GM23338 (cell line): ENCODE measurements around the gene PADI1. TPM values are rescaled to one million over a fixed set of nuclear protein-coding genes. Genes with fewer than 3 reads are reported as not detected.

ENCODE experiments used
- ATAC-seq: fragments of 200-7000 bp; cut with Tn5 transposase; 3 replicates; pipeline ENCODE4 v1.9.1; 2020
- DNase-seq: peaks from one replicate; pipeline ENCODE4 v3.0.0-alpha.2; 2015; ENCODE audit warnings: low spot score
- H2AFZ ChIP-seq: fragments of 200-600 bp; sonication (generic); 2 replicates; pipeline ENCODE4 v1.8.0; 2016; ENCODE audit warnings: antibody characterized with exemption, mild to moderate bottlenecking, moderate library complexity
- H3F3A ChIP-seq: fragments of 200-600 bp; sonication (generic); replicated peaks from 2 replicates; pipeline ENCODE4 v1.8.0; 2017; ENCODE audit warnings: antibody characterized with exemption, mixed run types, low read depth
- H3K27ac ChIP-seq: fragments of 200-600 bp; sonication (generic); 2 replicates; pipeline ENCODE4 v1.6.1; 2016; ENCODE audit warnings: low read depth
- H3K27me3 ChIP-seq: fragments of 200-600 bp; sonication (generic); 2 replicates; pipeline ENCODE4 v1.8.0; 2016; ENCODE audit warnings: mild to moderate bottlenecking, mixed run types, moderate library complexity; ENCODE audit not compliant: insufficient read depth
- H3K36me3 ChIP-seq: fragments of 200-600 bp; sonication (generic); 2 replicates; pipeline ENCODE4 v1.8.0; 2016; ENCODE audit warnings: mild to moderate bottlenecking; ENCODE audit not compliant: insufficient read depth
- H3K4me1 ChIP-seq: fragments of 200-600 bp; sonication (generic); 2 replicates; pipeline ENCODE4 v1.8.0; 2016; ENCODE audit warnings: mild to moderate bottlenecking, moderate library complexity; ENCODE audit not compliant: insufficient read depth
- H3K4me2 ChIP-seq: fragments of 200-600 bp; sonication (generic); 2 replicates; pipeline ENCODE4 v1.7.1; 2017; ENCODE audit warnings: mixed run types
- H3K4me3 ChIP-seq: fragments of 200-600 bp; sonication (generic); 2 replicates; pipeline ENCODE4 v1.6.1; 2016; ENCODE audit warnings: mixed run types
- H3K79me2 ChIP-seq: fragments of 200-600 bp; sonication (generic); replicated peaks from 2 replicates; pipeline ENCODE4 v1.8.0; 2017; ENCODE audit warnings: mild to moderate bottlenecking; ENCODE audit not compliant: insufficient read depth
- H3K9me2 ChIP-seq: fragments of 200-600 bp; sonication (generic); 2 replicates; pipeline ENCODE4 v1.8.0; 2017; ENCODE audit not compliant: insufficient read depth
- H4K20me1 ChIP-seq: fragments of 200-600 bp; sonication (generic); replicated peaks from 2 replicates; pipeline ENCODE4 v1.8.0; 2017; ENCODE audit warnings: mild to moderate bottlenecking; ENCODE audit not compliant: insufficient read depth
- H3K27ac Mint-ChIP-seq: 2 replicates; pipeline ENCODE4 v1.8.0; 2020; ENCODE audit warnings: inconsistent platforms, mild to moderate bottlenecking, moderate library complexity, mixed read lengths
- H3K27me3 Mint-ChIP-seq: 3 replicates; pipeline ENCODE4 v1.8.0; 2022; ENCODE audit warnings: low read depth, mild to moderate bottlenecking, moderate library complexity, mixed read lengths, inconsistent platforms; ENCODE audit not compliant: insufficient read depth, poor library complexity
- H3K36me3 Mint-ChIP-seq: 3 replicates; pipeline ENCODE4 v1.8.0; 2021; ENCODE audit warnings: low read depth, mild to moderate bottlenecking, inconsistent platforms, moderate library complexity, mixed read lengths
- H3K4me1 Mint-ChIP-seq: 3 replicates; pipeline ENCODE4 v1.8.0; 2020; ENCODE audit warnings: mild to moderate bottlenecking, inconsistent platforms, mixed read lengths
- H3K4me3 Mint-ChIP-seq: 3 replicates; pipeline ENCODE4 v1.8.0; 2021; ENCODE audit warnings: moderate library complexity, mild to moderate bottlenecking, inconsistent platforms, mixed read lengths
- H3K9me3 Mint-ChIP-seq: 3 replicates; pipeline ENCODE4 v1.8.0; 2020; ENCODE audit warnings: moderate library complexity, mild to moderate bottlenecking, inconsistent platforms, mixed read lengths
- CREB1 ChIP-seq: fragments of 250-450 bp; sonication (Bioruptor Pico); IDR thresholded peaks from 2 replicates; pipeline ENCODE4 v1.5.0; 2020; ENCODE audit warnings: low read depth, mild to moderate bottlenecking, moderate library complexity
- EZH2 ChIP-seq: fragments of 200-600 bp; sonication (generic); IDR thresholded peaks from one replicate; pipeline ENCODE4 v1.8.0; 2017; ENCODE audit warnings: antibody characterized with exemption, mild to moderate bottlenecking, low read depth; ENCODE audit not compliant: unreplicated experiment
- EZH2phosphoT487 ChIP-seq: fragments of 200-600 bp; sonication (generic); IDR thresholded peaks from one replicate; pipeline ENCODE4 v1.8.1; 2018; ENCODE audit warnings: antibody characterized with exemption; ENCODE audit not compliant: unreplicated experiment
- JUNB ChIP-seq: IDR thresholded peaks from one replicate; pipeline ENCODE4 v1.6.1; 2016; ENCODE audit warnings: antibody characterized with exemption; ENCODE audit not compliant: unreplicated experiment
- NANOG ChIP-seq: IDR thresholded peaks from 2 replicates; pipeline ENCODE4 v1.6.1; 2016; ENCODE audit warnings: antibody characterized with exemption, borderline replicate concordance
- ZNF331 ChIP-seq: fragments of 250-450 bp; sonication (Bioruptor Pico); IDR thresholded peaks from 2 replicates; pipeline ENCODE4 v1.5.0; 2020; ENCODE audit warnings: low read depth, mild to moderate bottlenecking, moderate library complexity
- polyA plus RNA-seq: library from polyadenylated mRNA; unstranded; fragments of >200 nt; fragmentation: Nextera tagmentation; extraction: Ambion mirVana; gene quantifications from 2 replicates; pipeline ENCODE4 v1.2.1, GENCODE V29; 2016
- total RNA-seq: library from RNA; depleted of rRNA; stranded (reverse); fragments of >200 nt; shearing (Covaris generic); gene quantifications from 2 replicates; pipeline ENCODE4 v1.2.3, GENCODE V29; 2014
- TF ChIP-seq, protein P1 (sequence below): IDR thresholded peaks from one replicate; pipeline ENCODE4 v1.6.1; 2018; ENCODE audit warnings: antibody characterized with exemption; ENCODE audit not compliant: unreplicated experiment
- TF ChIP-seq, protein P2 (sequence below), 2 experiments: fragments of 200-600 bp in 1 of 2; sonication (generic) in 1 of 2; conservative IDR thresholded peaks; 2 replicates each; pipeline versions ENCODE4 v1.5.1 to v1.6.1; 2016 to 2017; ENCODE audit warnings: antibody characterized with exemption in 2 of 2, low read depth in 2 of 2, mild to moderate bottlenecking in 2 of 2, moderate library complexity in 1 of 2

The PADI1 gene
- total and polyA plus RNA-seq, 2 experiments from 2014 or later, result 0.26 to 0.28 TPM

DNA sequence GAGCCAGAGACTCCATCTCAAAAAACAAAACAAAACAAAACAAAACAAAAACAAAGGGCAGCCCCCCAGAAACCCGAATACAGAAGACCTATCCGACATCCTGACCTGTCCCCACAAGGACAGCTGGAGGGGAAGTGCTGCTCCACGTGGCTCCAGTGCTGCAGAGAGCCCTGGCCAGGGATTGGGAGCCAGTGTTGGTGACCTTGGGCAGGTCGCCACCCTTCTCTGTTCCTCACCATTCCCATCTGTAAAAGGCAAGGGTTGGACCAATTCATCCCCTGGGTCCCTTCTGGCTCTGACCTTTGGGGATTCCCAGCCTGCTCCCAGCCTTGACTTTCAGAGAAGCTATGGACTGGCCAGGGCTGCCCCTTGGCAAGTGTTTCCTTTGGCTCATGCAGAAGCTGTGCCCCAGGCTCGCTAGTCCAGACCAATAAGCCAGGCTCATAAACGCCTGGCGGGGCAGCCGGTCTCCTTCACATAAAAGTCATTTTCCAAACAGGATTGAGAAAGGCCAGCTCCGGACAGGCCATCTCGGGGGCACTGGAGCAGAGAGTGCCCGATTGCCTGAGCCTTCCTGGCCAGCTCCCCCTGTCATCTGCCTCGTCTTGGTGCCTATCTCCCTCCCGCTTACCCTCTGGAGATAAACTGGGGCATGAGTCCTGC, 20.0 kb upstream of the PADI1 start:
- Mint-ChIP-seq H3K4me3 (no peak overlapping the region), H3K27ac (no peak overlapping the region), H3K36me3 (no peaks in the 10 kb centered on the region), H3K9me3 (peaks cover 13% of the 10 kb centered on the region), H3K27me3 (peaks cover 7% of the 10 kb centered on the region), H3K4me1 (peaks cover 6% of the 10 kb centered on the region)
- H3F3A ChIP-seq, result no peaks in the 10 kb centered on the region
- no peak overlapping the region for H3K27ac ChIP-seq
- no peak overlapping the region for H2AFZ ChIP-seq
- no peak for TF ChIP-seq JUNB
- TF ChIP-seq ZNF331, result no peak
- TF ChIP-seq, protein P1, sequence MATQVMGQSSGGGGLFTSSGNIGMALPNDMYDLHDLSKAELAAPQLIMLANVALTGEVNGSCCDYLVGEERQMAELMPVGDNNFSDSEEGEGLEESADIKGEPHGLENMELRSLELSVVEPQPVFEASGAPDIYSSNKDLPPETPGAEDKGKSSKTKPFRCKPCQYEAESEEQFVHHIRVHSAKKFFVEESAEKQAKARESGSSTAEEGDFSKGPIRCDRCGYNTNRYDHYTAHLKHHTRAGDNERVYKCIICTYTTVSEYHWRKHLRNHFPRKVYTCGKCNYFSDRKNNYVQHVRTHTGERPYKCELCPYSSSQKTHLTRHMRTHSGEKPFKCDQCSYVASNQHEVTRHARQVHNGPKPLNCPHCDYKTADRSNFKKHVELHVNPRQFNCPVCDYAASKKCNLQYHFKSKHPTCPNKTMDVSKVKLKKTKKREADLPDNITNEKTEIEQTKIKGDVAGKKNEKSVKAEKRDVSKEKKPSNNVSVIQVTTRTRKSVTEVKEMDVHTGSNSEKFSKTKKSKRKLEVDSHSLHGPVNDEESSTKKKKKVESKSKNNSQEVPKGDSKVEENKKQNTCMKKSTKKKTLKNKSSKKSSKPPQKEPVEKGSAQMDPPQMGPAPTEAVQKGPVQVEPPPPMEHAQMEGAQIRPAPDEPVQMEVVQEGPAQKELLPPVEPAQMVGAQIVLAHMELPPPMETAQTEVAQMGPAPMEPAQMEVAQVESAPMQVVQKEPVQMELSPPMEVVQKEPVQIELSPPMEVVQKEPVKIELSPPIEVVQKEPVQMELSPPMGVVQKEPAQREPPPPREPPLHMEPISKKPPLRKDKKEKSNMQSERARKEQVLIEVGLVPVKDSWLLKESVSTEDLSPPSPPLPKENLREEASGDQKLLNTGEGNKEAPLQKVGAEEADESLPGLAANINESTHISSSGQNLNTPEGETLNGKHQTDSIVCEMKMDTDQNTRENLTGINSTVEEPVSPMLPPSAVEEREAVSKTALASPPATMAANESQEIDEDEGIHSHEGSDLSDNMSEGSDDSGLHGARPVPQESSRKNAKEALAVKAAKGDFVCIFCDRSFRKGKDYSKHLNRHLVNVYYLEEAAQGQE, result no peak
- TF ChIP-seq NANOG, result no peak
- TF ChIP-seq CREB1 (CRISPR knock-in tag), result no peak
- no peak for TF ChIP-seq EZH2
- no peak for TF ChIP-seq EZH2phosphoT487
- no peak overlapping the region for H3K4me3 ChIP-seq
- no peaks in the 10 kb centered on the region for H4K20me1 ChIP-seq
- ATAC-seq (no peak), DNase-seq (no peak)
- H3K79me2 ChIP-seq, result no peaks in the 10 kb centered on the region
- no peaks in the 10 kb centered on the region for H3K36me3 ChIP-seq
- no peak overlapping the region for H3K4me2 ChIP-seq
- H3K27me3 ChIP-seq, result no peaks in the 10 kb centered on the region
- no peaks in the 10 kb centered on the region for H3K9me2 ChIP-seq
- H3K4me1 ChIP-seq, result peaks cover 5% of the 10 kb centered on the region

- no peaks in the 10 kb centered on the region for H3K36me3 ChIP-seq
- H3K27me3 Mint-ChIP-seq, result peaks cover 9% of the 10 kb centered on the region
- no peak overlapping the region for H3K4me2 ChIP-seq
- no peak overlapping the region for H3K4me3 ChIP-seq
- H3K9me3 Mint-ChIP-seq, result peaks cover 13% of the 10 kb centered on the region
- H2AFZ ChIP-seq, result no peak overlapping the region
- H3K27ac ChIP-seq, result no peak overlapping the region
- no peak overlapping the region for H3K4me3 Mint-ChIP-seq
- H3K4me1 ChIP-seq, result peaks cover 5% of the 10 kb centered on the region
- H3K27me3 ChIP-seq, result no peaks in the 10 kb centered on the region
- no peaks in the 10 kb centered on the region for H3K36me3 Mint-ChIP-seq
- peaks cover 9% of the 10 kb centered on the region for H3K4me1 Mint-ChIP-seq
- ATAC-seq (no peak), DNase-seq (no peak)
- no peaks in the 10 kb centered on the region for H3F3A ChIP-seq
- H3K9me2 ChIP-seq, result no peaks in the 10 kb centered on the region
- H3K27ac Mint-ChIP-seq, result no peak overlapping the region
- TF ChIP-seq EZH2phosphoT487, result no peak
- no peak for TF ChIP-seq JUNB
- no peak for TF ChIP-seq CREB1 (CRISPR knock-in tag)
- TF ChIP-seq, protein P2, sequence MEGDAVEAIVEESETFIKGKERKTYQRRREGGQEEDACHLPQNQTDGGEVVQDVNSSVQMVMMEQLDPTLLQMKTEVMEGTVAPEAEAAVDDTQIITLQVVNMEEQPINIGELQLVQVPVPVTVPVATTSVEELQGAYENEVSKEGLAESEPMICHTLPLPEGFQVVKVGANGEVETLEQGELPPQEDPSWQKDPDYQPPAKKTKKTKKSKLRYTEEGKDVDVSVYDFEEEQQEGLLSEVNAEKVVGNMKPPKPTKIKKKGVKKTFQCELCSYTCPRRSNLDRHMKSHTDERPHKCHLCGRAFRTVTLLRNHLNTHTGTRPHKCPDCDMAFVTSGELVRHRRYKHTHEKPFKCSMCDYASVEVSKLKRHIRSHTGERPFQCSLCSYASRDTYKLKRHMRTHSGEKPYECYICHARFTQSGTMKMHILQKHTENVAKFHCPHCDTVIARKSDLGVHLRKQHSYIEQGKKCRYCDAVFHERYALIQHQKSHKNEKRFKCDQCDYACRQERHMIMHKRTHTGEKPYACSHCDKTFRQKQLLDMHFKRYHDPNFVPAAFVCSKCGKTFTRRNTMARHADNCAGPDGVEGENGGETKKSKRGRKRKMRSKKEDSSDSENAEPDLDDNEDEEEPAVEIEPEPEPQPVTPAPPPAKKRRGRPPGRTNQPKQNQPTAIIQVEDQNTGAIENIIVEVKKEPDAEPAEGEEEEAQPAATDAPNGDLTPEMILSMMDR (conservative IDR thresholded peaks at IDR 0.05; ENCODE audit: low read depth in 2 of 2), result no peak
- TF ChIP-seq NANOG, result no peak
- TF ChIP-seq, protein P1, result no peak
- H4K20me1 ChIP-seq, result no peaks in the 10 kb centered on the region
- H3K79me2 ChIP-seq, result no peaks in the 10 kb centered on the region
Measured at GRCh38 chr1:17185485-17185860, 19.5 kb upstream of the PADI1 start.
